HepG2 (cell line): ENCODE measurements around the gene RASSF4. TPM values are rescaled to one million over a fixed set of nuclear protein-coding genes. Genes with fewer than 3 reads are reported as not detected.

ENCODE experiments used
- ARID3A ChIP-seq: IDR thresholded peaks from 2 replicates; pipeline ENCODE4 v1.6.1; 2012; ENCODE audit warnings: low read depth, low read length, improper control_type of control experiment
- CAMTA2 ChIP-seq: sonication (generic); formaldehyde crosslinking; IDR thresholded peaks from 2 replicates; pipeline ENCODE4 v1.4.0; 2020; ENCODE audit warnings: mild to moderate bottlenecking, missing genetic modification reagents, borderline replicate concordance
- CERS6 ChIP-seq: sonication (generic); formaldehyde crosslinking; IDR thresholded peaks from 2 replicates; pipeline ENCODE4 v1.5.0; 2020; ENCODE audit warnings: missing genetic modification reagents
- HMG20B ChIP-seq: conservative IDR thresholded peaks from 2 replicates; pipeline ENCODE4 v1.6.1; 2016; ENCODE audit warnings: missing genetic modification reagents, missing compliant biosample characterization
- HMGXB4 ChIP-seq, 2 experiments: sonication (generic) in 1 of 2; formaldehyde crosslinking in 1 of 2; IDR thresholded peaks; 2 replicates each; pipeline versions ENCODE4 v1.4.0 to v1.6.1; 2018 to 2020; ENCODE audit warnings: missing genetic modification reagents in 2 of 2, borderline replicate concordance in 1 of 2, low read depth in 1 of 2, mild to moderate bottlenecking in 1 of 2, missing biosample characterization in 1 of 2
- PHF20 ChIP-seq: sonication (generic); formaldehyde crosslinking; IDR thresholded peaks from 2 replicates; pipeline ENCODE4 v1.5.0; 2020; ENCODE audit warnings: mild to moderate bottlenecking, missing genetic modification reagents
- POLR2AphosphoS2 ChIP-seq: IDR thresholded peaks from 2 replicates; pipeline ENCODE4 v1.6.1; 2011; ENCODE audit warnings: low read depth, low read length, improper control_type of control experiment
- SMARCE1 ChIP-seq: fragments of 450-650 bp; IDR thresholded peaks from 2 replicates; pipeline ENCODE4 v1.6.1; 2017; ENCODE audit warnings: borderline replicate concordance
- SYNCRIP ChIP-seq: fragments of 200-400 bp; formaldehyde crosslinking; IDR thresholded peaks from 2 replicates; pipeline ENCODE4 v1.6.1; 2018; ENCODE audit warnings: mild to moderate bottlenecking, low read depth, low read length; ENCODE audit not compliant: insufficient read depth
- WIZ ChIP-seq: sonication (generic); formaldehyde crosslinking; IDR thresholded peaks from 2 replicates; pipeline ENCODE4 v1.5.1; 2020; ENCODE audit warnings: mild to moderate bottlenecking, missing genetic modification reagents
- XBP1 ChIP-seq: sonication (generic); formaldehyde crosslinking; IDR thresholded peaks from 2 replicates; pipeline ENCODE4 v1.5.0; 2020; ENCODE audit warnings: missing genetic modification reagents
- ZBTB1 ChIP-seq: sonication (generic); formaldehyde crosslinking; IDR thresholded peaks from 2 replicates; pipeline ENCODE4 v1.4.0; 2020; ENCODE audit warnings: missing genetic modification reagents, borderline replicate concordance
- ZNF264 ChIP-seq: sonication (generic); formaldehyde crosslinking; IDR thresholded peaks from 2 replicates; pipeline ENCODE4 v1.4.0; 2020; ENCODE audit warnings: missing genetic modification reagents
- ZNF30 ChIP-seq: sonication (generic); formaldehyde crosslinking; IDR thresholded peaks from 2 replicates; pipeline ENCODE4 v1.5.0; 2020; ENCODE audit warnings: mild to moderate bottlenecking, missing genetic modification reagents
- ZNF543 ChIP-seq: sonication (generic); formaldehyde crosslinking; IDR thresholded peaks from 2 replicates; pipeline ENCODE4 v1.4.0; 2020; ENCODE audit warnings: mild to moderate bottlenecking, missing genetic modification reagents
- ZNF646 ChIP-seq: sonication (generic); formaldehyde crosslinking; IDR thresholded peaks from 2 replicates; pipeline ENCODE4 v1.9.0; 2021; ENCODE audit warnings: mild to moderate bottlenecking, missing genetic modification reagents
- ZNF672 ChIP-seq: sonication (generic); formaldehyde crosslinking; IDR thresholded peaks from 2 replicates; pipeline ENCODE4 v1.8.1; 2022; ENCODE audit warnings: missing genetic modification reagents
- ZNF891 ChIP-seq: sonication (generic); formaldehyde crosslinking; IDR thresholded peaks from 2 replicates; pipeline ENCODE4 v1.5.0; 2020; ENCODE audit warnings: mild to moderate bottlenecking, missing genetic modification reagents
- polyA plus RNA-seq, 8 experiments: library from polyadenylated mRNA; depleted of rRNA in 3 of 8; stranded (reverse) in 7 of 8; unstranded in 1 of 8; fragments of >200 nt; fragmentation: Illumina TruSeq in 4 of 8; extraction: Trizol in 4 of 8; gene quantifications; 2 replicates each; pipeline versions ENCODE4 v1.2.1 to v1.2.3, GENCODE V29; 2011 to 2016; ENCODE audit warnings: low read depth in 4 of 8, missing spikeins in 1 of 8, mixed read lengths in 1 of 8; ENCODE audit not compliant: insufficient read depth in 1 of 8
- total RNA-seq, 5 experiments: library from RNA; depleted of rRNA; stranded (reverse); fragments of >200 nt; fragmentation: Illumina TruSeq; extraction: Trizol; gene quantifications; 2 replicates each; pipeline ENCODE4 v1.2.3, GENCODE V29; 2016; ENCODE audit warnings: low read depth in 1 of 5

The RASSF4 gene
- total and polyA plus RNA-seq, 2 of the 13 experiments (the other 11 are each of a cell fraction or from before 2014, with no cell fraction given) = 34.0 to 51.7 TPM

GRCh38 chr10:44977287-44978212 is 17.9 kb downstream of the RASSF4 start (continued):
- TF ChIP-seq ZNF646 (CRISPR knock-in tag) (no peak), WIZ (CRISPR knock-in tag) (no peak), ZBTB1 (CRISPR knock-in tag) (no peak), HMG20B (CRISPR knock-in tag) (0 out of 2 replicates have a peak, but pooled peaks have one; percentile 15), POLR2AphosphoS2 (no peak), XBP1 (no peak), CERS6 (no peak; the same call in none of the 2 replicates), ZNF672 (CRISPR knock-in tag) (no peak), SYNCRIP (no peak), ARID3A (no peak), ZNF891 (peak; percentile 58), PHF20 (CRISPR knock-in tag) (no peak), ZNF264 (peak; percentile 32; the same call in 1 of the 2 replicates), ZNF30 (CRISPR knock-in tag) (no peak), HMGXB4 (CRISPR knock-in tag; IDR thresholded peaks at IDR 0.05; ENCODE audit: borderline replicate concordance in 1 of 2, low read depth in 1 of 2) (peak; percentile 14 to 52; a peak in 2 of 4 replicates), SMARCE1 (no peak), ZNF543 (no peak), CAMTA2 (no peak)
